SIG-M5 treated with dmso at 0.1 percent for 504 hours (cell line): ENCODE measurements around the gene PXMP4.

Experiments
- DNase-seq: peaks from one replicate; lab custom pipeline; 2025; ENCODE audit not compliant: unreplicated experiment; lab: John Stamatoyannopoulos, UW

Gene PXMP4

DNA sequence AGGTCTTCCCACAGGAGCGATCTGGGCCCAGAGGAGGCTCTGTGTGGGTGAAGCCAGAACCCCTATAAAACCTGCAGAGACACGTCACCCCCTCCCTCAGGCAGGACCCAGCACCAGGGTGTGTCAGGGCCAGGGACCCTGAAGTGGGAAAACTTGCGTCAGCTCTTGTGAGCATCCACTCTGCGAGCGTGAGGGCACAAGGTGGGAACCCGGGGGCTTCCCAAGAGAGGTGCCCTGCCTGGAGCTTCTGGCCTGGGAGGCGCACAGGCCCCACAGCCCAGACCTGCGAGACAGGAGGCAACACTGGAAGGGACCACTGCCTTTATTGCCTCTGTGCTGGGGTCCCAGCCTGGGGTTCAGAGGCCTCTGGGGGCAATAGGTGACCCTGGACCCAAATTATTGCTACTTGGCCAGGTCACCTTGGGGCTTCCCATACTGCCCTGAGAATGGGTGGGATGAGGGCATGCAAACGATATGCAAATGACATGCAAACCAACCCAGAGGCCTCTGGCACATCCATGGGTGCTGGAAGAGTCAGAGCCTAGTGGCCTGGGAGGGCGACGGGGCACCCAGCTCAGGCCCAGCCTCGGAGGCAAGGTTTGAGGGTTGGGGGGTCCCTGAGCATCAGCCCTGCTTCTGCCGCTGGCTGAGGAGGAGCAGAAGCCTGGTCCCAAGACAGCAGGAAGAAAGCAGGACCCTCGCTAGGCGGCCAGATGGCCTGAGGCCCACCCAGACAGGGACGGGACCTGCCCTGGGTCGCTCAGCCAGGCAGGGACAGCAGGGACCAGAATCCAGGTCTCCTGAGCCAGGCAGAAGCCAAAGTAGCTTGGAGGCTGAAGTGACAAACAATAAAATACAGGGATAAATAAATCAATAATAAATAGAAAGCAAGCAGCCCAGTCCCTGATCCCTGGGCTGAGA, 63.1 kb downstream of the PXMP4 start:
- no peak for DNase-seq

- no peak for DNase-seq
These were observed 63.9 kb downstream of the PXMP4 start for GRCh38 chr20:33656010-33656782.

DNA sequence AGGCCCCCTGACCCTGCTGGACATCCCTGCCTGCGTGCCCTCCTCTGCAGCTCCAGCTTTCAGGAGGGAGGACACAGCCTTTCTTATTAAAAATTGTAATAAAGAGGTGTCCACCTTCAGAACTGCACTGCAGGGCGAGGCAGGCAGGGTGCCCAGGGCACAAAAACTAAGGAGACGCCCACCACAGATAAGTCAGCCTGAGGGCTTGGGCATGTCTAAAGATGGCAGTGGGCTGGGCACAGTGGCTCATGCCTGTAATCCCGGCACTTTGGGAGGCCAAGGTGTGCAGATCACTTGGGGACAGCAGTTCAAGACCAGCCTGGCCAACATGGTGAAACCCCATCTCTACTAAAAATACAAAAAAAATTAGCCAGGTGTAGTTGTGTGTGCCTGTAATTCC, 64.9 kb downstream of the PXMP4 start:
- no peak for DNase-seq

GRCh38 chr20:33654680-33655161, 65.4 kb downstream of the PXMP4 start:
- no peak for DNase-seq

- DNase-seq: no peak
These were observed 66.1 kb downstream of the PXMP4 start for GRCh38 chr20:33653900-33654596.

- peak; percentile 47 for DNase-seq
These were observed 66.8 kb downstream of the PXMP4 start for GRCh38 chr20:33653218-33653899.
